Measurements from ENCODE around the gene KIAA0753. TPM values are rescaled to one million over a fixed set of nuclear protein-coding genes. Genes with fewer than 3 reads are reported as not detected.

Gene KIAA0753
- total and polyA plus RNA-seq, 2 of the 4 experiments (the other 2 are of a cell fraction) = 10.2 to 17.6 TPM

DNA sequence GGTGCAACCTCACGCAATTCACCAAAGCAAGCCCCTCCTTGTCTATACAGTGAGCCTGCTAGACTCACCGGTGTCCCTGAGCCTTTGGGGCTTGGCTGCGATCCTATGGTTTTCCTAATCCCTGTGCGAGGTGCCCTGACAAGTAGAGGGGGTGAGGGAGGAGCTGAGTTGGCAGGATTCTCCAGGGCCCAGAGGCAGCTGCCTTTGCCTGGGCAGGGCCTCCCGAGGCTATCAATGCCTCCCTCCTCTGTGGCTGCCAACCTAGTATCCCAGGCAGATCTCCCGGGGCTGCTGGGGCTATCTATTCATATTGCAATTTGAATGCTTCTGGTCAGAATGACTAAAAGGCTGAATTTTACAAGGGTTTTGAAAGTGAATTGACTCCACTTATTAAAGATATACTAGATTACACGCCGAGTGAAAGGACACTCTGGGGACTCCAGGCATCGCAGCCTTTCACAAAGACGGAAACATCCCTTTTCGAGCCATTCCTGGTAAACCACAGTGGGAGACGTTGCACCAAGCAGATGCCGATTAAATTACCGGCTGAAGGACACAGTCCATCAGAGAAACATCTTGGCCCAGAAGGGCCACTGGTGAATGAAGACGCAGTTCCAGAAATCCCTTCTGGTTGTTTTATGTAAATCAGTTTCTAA lies 72.9 kb downstream of the KIAA0753 start:
- ATAC-seq (ENCODE audit: low read depth) (peak; percentile 61; the same call in 1 of the 2 replicates), DNase-seq (no peak)
- Histone ChIP-seq H3K9me3 (ENCODE audit: control insufficient read depth, insufficient read depth, low read length) (no peaks in the 10 kb centered on the region), H3K36me3 (ENCODE audit: control insufficient read depth, insufficient read depth, low read length) (no peaks in the 10 kb centered on the region), H3K9me1 (ENCODE audit: insufficient read depth, low read length) (no peaks in the 10 kb centered on the region; the same call in 1 of the 2 replicates), H3K4me2 (ENCODE audit: low read depth, low read length) (no peak overlapping the region), H4K20me1 (ENCODE audit: insufficient read depth, low read length) (no peaks in the 10 kb centered on the region), H3K9ac (ENCODE audit: low read depth, low read length) (no peak overlapping the region), H3K4me3 (ENCODE audit: insufficient read depth, low read depth, low read length) (no peak overlapping the region), H4K5ac (ENCODE audit: low read depth, low read length) (no peak overlapping the region), H3K18ac (ENCODE audit: low read depth, low read length) (no peak overlapping the region), H3K14ac (replicated peaks; ENCODE audit: low read depth, low read length) (no peak overlapping the region), H3K56ac (ENCODE audit: extremely low read depth, insufficient read depth, low read length) (no peak overlapping the region), H2AK9ac (replicated peaks; ENCODE audit: low read depth, low read length, poor library complexity) (no peak overlapping the region), H4K8ac (ENCODE audit: low read depth in 2 of 2, low read length in 2 of 2) (no peak overlapping the region), H3K79me1 (ENCODE audit: low read depth in 1 of 2, low read length in 2 of 2) (no peaks in the 10 kb centered on the region), H2BK120ac (ENCODE audit: low read depth, low read length) (no peak overlapping the region), H3K4me1 (ENCODE audit: control insufficient read depth, insufficient read depth, low read length) (peaks cover 4% of the 10 kb centered on the region; the same call in 1 of the 2 replicates), H4K91ac (ENCODE audit: insufficient read depth, low read depth, low read length) (no peak overlapping the region), H2BK5ac (ENCODE audit: low read depth, low read length, poor library complexity, severe bottlenecking) (no peak overlapping the region), H2BK15ac (ENCODE audit: low read depth, low read length) (no peak overlapping the region), H2AK5ac (ENCODE audit: low read depth, low read length) (no peak overlapping the region), H3K23ac (ENCODE audit: low read depth, low read length) (no peak overlapping the region), H3K4ac (ENCODE audit: low read depth, low read length) (no peak overlapping the region), H2AFZ (replicated peaks; ENCODE audit: low read length, poor library complexity) (no peak overlapping the region), H3K27ac (ENCODE audit: insufficient read depth, low read length) (no peak overlapping the region), H3K27me3 (ENCODE audit: control insufficient read depth, insufficient read depth, low read length) (no peaks in the 10 kb centered on the region), H2BK20ac (ENCODE audit: low read depth, low read length) (no peak overlapping the region)
- intact Hi-C loops (cut with micrococcal nuclease) (no loop called here), in situ Hi-C loops (cut with MboI; ENCODE audit: low sequenced_read_pairs) (no loop called here), dilution Hi-C loops (cut with HindIII; ENCODE audit: low sequenced_read_pairs, unreplicated experiment) (no loop called here)
- CTCF ChIA-PET = no interaction called here
- TF ChIP-seq NFE2L2 (IDR thresholded peaks at IDR 0.05; ENCODE audit: low read depth, low read length) (no peak), MAZ (IDR thresholded peaks at IDR 0.05; ENCODE audit: borderline replicate concordance, low read depth, low read length) (no peak), CEBPB (IDR thresholded peaks at IDR 0.05; ENCODE audit: low read depth, low read length) (no peak), CHD1 (IDR thresholded peaks at IDR 0.05; ENCODE audit: low read depth, low read length) (no peak), FOS (IDR thresholded peaks at IDR 0.05; ENCODE audit: low read depth, low read length) (no peak), MXI1 (IDR thresholded peaks at IDR 0.05; ENCODE audit: borderline replicate concordance, low read depth, low read length) (no peak), SMC3 (IDR thresholded peaks at IDR 0.05; ENCODE audit: low read depth, low read length) (no peak), RAD21 (IDR thresholded peaks at IDR 0.05; ENCODE audit: low read length) (no peak), RFX5 (IDR thresholded peaks at IDR 0.05; ENCODE audit: low read depth, low read length) (no peak), MAFK (IDR thresholded peaks at IDR 0.05; ENCODE audit: low read depth, low read length) (no peak)
- TF ChIP-seq, protein P1, sequence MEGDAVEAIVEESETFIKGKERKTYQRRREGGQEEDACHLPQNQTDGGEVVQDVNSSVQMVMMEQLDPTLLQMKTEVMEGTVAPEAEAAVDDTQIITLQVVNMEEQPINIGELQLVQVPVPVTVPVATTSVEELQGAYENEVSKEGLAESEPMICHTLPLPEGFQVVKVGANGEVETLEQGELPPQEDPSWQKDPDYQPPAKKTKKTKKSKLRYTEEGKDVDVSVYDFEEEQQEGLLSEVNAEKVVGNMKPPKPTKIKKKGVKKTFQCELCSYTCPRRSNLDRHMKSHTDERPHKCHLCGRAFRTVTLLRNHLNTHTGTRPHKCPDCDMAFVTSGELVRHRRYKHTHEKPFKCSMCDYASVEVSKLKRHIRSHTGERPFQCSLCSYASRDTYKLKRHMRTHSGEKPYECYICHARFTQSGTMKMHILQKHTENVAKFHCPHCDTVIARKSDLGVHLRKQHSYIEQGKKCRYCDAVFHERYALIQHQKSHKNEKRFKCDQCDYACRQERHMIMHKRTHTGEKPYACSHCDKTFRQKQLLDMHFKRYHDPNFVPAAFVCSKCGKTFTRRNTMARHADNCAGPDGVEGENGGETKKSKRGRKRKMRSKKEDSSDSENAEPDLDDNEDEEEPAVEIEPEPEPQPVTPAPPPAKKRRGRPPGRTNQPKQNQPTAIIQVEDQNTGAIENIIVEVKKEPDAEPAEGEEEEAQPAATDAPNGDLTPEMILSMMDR (conservative IDR thresholded peaks at IDR 0.05; ENCODE audit: low read depth, low read length) = no peak
- TF ChIP-seq, protein P2, sequence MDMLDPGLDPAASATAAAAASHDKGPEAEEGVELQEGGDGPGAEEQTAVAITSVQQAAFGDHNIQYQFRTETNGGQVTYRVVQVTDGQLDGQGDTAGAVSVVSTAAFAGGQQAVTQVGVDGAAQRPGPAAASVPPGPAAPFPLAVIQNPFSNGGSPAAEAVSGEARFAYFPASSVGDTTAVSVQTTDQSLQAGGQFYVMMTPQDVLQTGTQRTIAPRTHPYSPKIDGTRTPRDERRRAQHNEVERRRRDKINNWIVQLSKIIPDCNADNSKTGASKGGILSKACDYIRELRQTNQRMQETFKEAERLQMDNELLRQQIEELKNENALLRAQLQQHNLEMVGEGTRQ (IDR thresholded peaks at IDR 0.05; ENCODE audit: low read depth, low read length) = no peak
- TF ChIP-seq, protein P3, sequence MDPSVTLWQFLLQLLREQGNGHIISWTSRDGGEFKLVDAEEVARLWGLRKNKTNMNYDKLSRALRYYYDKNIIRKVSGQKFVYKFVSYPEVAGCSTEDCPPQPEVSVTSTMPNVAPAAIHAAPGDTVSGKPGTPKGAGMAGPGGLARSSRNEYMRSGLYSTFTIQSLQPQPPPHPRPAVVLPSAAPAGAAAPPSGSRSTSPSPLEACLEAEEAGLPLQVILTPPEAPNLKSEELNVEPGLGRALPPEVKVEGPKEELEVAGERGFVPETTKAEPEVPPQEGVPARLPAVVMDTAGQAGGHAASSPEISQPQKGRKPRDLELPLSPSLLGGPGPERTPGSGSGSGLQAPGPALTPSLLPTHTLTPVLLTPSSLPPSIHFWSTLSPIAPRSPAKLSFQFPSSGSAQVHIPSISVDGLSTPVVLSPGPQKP (IDR thresholded peaks at IDR 0.05; ENCODE audit: borderline replicate concordance, low read depth, low read length) = no peak
- POLR2A ChIA-PET (ENCODE audit: unreplicated experiment) = interaction anchor here (0.5 kb wide), 1 partner anchor 20 kb away, joined by 4 read pairs; no protein-coding TSS in a partner anchor
- 73% methylated on average over 2 of the region's 15 CpGs; no CpG with 5 or more reads in 1 of the 2 experiments for WGBS, 2 experiments (ENCODE audit: extremely low coverage in 2 of 2, insufficient read length in 1 of 2)
- no TSS peak for BruUV-seq (replicated peaks)
